IPS DF 19.7 (cell line): ENCODE measurements around the gene ZNF768.

Experiments
- DNase-seq: peaks from one replicate; pipeline ENCODE4 v3.0.0-alpha.2; 2013; ENCODE audit warnings: low read depth, low spot score

The ZNF768 gene

DNA sequence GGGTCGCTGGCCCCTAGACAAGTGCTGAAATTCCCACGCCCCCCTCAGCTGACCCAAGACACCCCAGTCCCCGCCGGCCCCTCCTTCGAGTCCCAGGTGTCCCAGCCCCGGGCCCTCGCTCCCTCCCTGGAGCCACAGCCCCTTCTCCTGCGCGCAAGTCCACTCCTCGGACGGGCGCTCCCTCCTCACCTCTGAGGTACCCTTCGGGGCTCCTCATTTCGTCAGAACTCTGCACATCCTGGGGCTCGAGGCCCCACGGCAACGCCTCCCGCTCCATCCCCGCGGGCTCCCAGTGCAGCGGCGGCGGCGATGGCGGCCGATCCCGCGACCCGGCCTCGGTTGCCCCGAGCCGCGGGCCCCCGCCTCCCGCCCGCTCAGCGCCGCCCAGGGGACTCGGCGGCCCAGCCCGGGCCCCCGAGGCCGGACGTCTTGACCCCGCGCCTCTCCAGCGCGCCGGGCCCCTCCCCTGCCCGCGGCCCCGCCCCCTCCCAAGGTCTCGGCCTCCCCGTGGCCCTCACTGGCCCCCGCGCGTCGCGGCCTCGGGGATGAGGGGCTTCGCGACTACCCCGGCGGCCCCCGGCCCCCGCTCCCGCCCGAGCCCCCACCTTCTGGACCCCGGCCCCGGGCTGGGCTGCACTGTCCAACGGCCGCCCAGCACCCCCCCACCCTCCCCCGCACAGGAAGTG is at the start of gene ZNF768:
Gene ZNF768, minus strand, starts transcription at position 430 of the 686 bp plus-strand sequence. Its CDS starts 153 bp downstream, at position 277.
- DNase-seq = no peak

- no peak for DNase-seq
Measured at GRCh38 chr16:30574678-30575077, 48.3 kb upstream of the ZNF768 start.

DNA sequence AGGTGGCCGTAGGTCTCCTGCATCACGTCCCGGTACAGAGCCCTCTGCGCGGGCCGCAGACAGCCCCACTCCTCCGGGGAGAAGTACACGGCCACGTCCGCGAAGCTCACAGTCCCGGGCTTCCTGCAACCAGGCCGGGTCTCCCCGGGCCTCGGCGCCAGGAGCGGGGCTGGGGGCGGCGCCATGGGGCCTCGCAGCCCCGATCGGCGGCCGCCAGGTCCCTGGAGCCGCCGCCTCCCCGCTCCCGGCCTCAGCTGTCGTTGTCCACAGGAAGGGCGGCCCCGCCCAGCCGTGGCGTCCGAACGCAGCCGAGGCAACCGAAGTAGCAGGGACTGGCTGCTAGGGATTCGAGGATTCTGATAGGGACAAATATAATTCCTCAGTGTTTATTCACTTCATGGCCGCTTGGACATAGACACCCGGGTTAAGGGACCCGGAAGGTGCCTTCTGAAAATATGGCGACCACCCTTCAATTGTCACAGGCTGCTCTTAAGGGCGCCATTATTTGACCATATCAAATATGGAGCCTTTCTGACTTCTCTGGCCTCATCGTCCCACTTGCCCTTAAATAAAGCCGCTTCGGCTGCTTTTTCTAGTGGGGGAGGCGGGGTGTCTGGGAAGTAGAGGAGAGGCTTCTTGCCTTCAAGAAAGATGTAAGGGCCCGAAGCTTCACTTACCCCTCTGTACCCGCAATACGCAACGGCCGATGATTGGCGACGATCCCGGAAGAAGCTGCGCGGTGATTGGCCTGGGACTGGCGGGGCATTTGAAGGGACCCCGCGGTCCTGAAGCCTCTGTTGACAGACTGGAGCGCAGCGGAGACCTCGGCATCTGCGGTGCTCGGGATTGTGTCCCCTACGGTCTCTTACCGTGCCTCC is 45.3 kb upstream of the ZNF768 start, which contains the start of gene ZNF688:
Gene ZNF688, minus strand, starts transcription at position 270 of the 878 bp plus-strand sequence. Its CDS starts 85 bp downstream, at position 185.
- peak; percentile 90 for DNase-seq

DNA sequence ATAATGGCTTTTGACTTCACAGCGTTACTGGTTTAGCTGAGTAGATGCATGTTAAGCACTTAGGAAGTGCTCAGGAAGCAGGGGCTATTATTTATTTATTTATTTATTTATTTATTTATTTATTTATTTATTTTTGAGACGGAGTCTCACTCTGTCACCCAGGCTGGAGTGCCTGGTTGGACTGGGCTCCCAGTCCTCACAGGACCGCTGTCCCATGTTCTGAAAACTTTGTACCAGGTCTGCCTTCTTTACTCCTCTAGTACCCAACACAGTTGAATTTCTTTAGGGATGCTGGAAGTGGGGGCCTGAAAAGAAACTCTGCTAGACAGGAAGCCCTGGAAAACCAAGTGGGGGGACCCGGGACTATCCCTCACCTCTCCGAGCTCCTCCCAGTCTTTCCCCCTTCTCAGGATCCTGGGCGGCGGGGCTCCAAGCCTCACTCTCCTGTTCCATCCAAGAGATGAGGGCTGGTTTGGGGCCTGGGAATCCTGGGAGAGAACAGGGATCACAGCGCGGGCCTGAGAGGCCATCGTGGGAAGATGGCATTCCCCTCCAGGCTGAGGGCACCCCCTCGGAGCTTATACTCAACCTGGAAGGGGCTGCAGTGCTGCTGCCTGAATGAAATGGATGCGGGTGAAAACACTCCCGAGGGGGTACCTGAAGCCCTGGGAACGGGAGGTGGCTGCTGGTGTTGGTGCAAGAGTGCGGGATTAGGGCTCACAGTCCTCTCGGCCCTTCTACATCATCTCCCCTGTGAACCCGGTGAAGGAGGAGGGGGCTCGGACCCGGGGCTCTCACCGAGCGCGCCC is 44.5 kb upstream of the ZNF768 start:
- DNase-seq = no peak

DNA sequence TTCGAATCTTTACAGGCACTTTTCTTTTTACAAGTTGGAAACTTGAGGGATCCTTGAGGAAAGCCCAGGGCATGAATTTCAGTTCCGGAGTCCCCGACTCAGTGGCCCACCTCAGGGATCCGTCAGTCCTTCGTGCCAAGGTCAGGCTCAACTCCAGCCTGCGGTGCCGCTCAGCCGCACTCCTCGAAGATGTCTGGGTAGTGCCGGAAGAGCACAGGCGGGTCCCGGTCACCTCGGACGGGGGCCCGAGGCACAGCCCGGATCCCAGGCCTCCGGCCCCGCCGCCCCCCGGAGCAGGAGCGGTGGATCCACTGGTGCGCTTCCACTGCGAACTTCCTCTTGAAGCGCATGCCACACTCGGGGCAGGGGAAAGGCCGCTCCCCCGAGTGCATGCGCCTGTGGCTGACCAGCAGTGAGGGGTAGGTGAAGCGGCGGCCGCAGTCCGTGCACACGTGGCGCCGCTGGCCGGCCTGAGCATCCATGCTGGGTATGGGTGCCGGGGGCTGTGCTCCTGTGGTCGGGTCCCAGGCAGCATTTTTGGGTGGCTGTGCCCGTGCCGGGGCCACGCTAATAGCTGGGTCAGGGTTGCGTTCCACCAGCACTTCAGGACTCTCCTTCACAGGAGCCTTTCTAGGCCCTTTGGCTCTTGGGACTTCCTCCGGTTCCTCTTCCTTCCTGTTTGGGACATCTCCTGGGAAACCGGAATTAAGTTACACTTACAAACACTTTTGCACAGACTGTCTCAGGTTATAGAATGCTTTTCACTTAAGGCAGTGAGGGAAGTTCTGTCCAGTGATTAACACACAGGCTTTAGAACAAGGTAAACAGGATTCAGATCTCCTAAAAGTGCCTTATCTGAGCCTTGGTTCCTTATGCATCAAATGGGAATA is 43.6 kb upstream of the ZNF768 start:
- no peak for DNase-seq

DNA sequence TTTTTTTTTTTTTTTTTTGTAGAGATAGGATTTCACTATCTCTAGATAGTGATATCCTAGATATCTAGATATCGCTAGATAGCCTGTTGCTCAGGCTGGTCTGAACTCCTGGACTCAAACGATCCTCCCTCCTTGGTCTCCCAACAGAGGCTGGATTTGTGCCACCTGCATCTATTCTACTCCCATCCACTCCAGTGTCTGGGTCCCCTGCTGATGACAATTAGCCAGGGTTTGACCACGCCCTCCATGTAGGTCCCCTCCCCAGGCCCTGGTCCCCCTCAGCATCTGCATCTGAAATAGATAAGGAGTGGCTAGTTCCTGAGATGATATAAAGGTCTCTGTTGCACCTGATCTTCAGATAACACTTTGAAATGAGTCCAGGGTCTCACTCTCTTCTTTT is 42.9 kb upstream of the ZNF768 start:
- no peak for DNase-seq

DNA sequence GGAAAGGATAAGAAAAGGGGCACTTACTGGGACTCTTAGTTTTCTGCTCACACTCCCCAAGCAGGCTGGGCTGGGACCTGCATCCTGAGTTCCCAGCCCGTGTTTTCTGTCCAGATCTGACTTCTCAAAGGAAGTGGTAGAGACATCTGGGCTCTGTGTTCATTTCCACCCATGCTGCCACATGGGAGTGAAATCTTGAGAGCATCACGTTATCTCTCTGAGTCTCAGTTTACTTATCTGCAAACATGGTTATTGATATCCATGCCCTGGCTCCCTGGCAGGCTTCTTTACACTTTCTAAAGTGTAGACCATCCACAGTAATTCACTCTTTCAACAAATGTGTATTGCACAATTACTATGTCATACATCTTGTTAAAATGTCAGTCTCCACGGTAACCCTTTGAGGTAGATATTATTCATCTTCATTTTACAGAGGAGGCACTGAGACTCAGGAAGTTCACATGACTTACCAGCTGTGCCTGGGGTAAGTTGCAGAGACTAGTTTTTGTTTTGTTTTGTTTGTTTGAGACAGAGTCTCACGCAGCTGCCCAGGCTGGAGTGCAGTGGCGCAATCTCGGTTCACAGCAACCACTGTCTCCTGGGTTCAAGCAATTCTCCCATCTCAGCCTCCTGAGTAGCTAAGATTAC is 41.7 kb upstream of the ZNF768 start:
- DNase-seq = no peak

- DNase-seq = no peak
Measured at GRCh38 chr16:30567160-30567990, 41.0 kb upstream of the ZNF768 start.

GRCh38 chr16:30566531-30566930 is 40.2 kb upstream of the ZNF768 start:
- no peak for DNase-seq

DNA sequence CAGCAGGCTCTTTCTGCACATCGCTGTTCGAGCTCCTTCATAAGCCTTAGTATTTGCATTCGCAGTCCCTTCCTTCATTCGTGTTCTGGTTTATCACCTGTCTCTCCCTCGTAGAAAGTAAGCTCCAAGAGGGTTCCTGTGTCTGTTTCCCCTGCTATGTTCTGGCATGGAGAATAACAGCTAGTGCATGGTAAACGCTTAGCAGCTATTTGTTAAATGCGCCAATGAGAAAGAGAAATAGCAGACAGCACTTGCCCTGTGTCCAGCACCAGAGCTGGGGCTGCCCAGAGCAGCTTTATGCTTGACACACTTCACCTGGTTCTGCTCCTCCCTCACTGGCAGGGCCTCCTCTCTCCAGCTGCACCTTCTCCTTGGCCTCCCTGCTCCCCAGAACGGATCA is 39.6 kb upstream of the ZNF768 start:
- no peak for DNase-seq

DNA sequence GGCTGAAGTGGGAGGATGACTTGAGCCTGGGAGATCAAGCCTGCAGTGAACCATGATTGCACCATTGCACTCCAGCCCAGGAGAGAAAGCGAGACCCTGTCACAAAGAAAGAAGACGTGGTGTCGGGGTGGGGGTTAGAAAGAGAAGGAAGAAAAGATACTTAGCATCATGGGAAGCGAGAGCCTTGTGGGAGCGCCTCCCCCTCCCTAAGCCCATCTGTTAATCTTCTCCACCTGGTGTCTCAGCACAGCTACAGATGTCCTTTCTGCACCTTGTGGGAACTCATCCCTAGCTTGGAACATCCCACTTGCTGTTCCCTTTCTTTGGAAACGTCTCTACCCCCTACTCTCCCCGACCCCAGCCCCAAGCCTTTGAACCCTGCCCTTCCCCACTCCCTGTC is 39.2 kb upstream of the ZNF768 start:
- no peak for DNase-seq

GRCh38 chr16:30562021-30562420 is 35.7 kb upstream of the ZNF768 start:
- no peak for DNase-seq

DNA sequence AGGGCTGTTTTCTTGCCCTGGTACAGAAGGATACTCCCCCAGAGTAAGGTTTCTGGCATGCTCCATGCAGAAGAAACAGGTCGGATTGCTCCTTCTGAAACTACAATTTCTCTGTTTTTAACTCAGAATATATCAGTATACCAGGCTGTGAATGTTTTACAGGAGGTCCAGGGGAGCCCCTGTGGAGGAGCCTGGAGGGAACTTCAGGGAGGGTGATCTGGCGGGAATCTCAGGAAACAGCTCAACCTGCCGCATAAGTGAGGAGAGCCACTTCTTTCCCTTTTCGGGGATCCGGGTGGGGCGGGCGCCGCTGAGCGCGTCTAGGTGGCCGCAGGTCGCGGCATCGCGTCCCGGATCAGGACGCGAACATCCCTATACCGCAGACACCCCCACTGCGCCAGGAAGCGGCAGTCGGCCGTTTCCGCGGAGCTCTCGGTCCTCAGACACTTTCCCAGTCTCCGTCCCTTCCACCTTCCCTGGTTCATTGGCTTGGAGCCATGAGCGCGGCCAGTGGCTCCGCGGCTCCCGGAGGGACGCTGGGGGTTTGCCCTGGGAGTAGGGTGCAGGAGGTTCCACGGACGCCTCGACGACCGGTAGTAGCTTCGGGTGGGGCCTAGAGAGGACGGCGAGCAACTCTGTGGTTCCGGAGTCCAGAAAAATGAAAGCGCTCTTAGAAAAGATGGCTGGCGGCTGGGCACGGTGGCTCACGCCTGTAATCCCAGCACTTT is 34.9 kb upstream of the ZNF768 start:
- no peak for DNase-seq

GRCh38 chr16:30559690-30560089 is 33.3 kb upstream of the ZNF768 start:
- no peak for DNase-seq

DNA sequence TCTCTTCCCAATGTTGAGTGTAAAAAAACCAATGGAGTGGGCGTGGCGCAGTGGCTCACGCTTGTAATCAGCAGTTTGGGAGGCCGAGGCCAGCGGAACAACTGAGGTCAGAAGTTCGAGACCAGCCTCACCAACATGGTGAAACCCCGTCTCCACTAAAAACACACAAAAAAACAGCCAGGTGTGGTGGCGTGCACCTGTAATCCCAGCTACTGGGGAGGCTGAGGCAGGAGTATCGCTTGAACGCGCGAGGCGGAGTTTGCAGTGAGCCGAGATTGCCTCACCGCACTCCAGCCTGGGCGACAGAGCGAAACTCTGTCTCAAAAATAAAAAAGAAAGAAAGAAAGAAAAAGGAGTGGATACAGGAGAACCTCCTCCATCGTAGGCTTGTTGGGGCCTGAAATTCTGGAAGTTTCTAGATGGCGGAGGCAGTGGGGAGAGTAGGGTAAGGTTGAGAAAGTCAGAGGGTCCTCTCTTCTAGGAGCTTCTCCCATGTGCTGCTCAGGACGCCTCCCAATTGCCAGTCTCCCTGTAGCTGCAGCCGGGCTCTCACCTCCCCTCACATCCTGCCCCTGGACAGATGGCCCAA is 32.5 kb upstream of the ZNF768 start:
- DNase-seq = no peak

GRCh38 chr16:30557957-30558788 is 31.8 kb upstream of the ZNF768 start, which contains the start of gene ZNF764:
Gene ZNF764 (minus strand): TSS chr16:30558374. CDS start chr16:30558182, 192 bp downstream.
- peak; percentile 91 for DNase-seq

- DNase-seq = no peak
Measured at GRCh38 chr16:30557707-30557956, 31.3 kb upstream of the ZNF768 start.

- no peak for DNase-seq
Measured at GRCh38 chr16:30556125-30556473, 29.7 kb upstream of the ZNF768 start.
